SKM-1 (cell line): ENCODE measurements around the gene NDUFB10.
A peak's percentile ranks its signal among the peaks of the same experiment; 100 is the strongest.

Experiments used
- DNase-seq: peaks from one replicate; lab custom pipeline; 2025; ENCODE audit not compliant: unreplicated experiment; lab: John Stamatoyannopoulos, UW

The NDUFB10 gene

GRCh38 chr16:1965396-1966001 lies 6.2 kb downstream of the NDUFB10 start:
- DNase-seq, result no peak

DNA sequence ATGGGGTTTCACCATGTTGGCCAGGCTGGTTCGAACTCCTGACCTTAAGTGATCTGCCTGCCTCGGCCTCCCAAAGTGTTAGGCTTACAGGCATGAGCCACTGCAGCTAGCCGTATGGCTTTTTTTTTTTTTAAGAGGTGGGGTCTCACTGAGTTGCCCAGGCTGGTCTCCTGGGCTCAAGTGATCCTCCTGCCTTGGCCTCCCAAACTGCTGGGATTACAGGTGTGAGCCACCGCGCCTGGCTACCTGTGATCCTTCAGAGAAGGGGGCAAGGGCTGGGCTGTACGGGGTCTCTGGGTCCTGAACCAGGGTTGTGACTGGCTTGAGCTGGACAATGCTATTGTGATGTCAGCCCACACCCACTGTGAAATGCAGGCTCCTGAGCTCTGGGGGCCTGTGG lies 7.1 kb downstream of the NDUFB10 start, which contains the start of gene RNF151:
Gene RNF151, plus strand, starts transcription at position 397 of the 400 bp plus-strand sequence. CDS start 26 bp downstream, outside the sequence.
- no peak for DNase-seq

DNA sequence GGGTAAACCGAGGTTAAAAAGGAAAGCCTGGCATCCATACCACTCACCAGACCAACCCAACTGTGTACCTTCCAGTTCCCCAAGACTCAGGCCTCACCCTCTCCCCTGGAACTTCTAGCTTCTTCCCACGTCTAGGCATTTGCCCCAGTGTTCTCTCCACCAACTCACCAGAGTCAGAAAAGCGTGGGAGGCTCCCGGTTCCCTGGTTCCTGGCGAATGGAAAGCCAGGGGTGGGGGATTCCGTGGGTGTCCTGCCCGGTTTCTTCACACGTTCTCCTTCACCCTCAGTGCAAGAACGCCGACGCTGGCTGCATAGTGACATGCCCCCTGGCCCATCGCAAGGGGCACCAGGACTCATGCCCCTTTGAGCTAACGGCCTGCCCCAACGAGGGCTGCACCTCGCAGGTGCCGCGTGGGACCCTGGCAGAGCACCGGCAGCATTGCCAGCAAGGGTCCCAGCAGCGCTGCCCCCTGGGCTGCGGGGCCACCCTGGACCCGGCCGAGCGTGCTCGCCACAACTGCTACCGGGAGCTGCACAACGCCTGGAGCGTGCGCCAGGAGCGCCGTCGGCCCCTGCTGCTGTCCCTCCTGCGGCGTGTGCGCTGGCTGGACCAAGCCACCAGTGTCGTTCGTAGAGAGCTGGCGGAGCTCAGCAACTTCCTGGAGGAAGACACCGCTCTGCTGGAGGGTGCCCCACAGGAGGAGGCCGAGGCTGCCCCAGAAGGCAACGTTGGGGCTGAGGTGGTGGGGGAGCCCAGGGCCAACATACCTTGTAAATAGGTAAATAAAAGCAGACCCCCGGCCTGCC lies 9.0 kb downstream of the NDUFB10 start:
- DNase-seq, result no peak

GRCh38 chr16:1971796-1972489 lies 12.6 kb downstream of the NDUFB10 start, which contains the start of gene TBL3:
TBL3 (plus strand) TSS chr16:1972053; CDS start chr16:1972165, 112 bp downstream.
- DNase-seq, result peak; percentile 88

DNA sequence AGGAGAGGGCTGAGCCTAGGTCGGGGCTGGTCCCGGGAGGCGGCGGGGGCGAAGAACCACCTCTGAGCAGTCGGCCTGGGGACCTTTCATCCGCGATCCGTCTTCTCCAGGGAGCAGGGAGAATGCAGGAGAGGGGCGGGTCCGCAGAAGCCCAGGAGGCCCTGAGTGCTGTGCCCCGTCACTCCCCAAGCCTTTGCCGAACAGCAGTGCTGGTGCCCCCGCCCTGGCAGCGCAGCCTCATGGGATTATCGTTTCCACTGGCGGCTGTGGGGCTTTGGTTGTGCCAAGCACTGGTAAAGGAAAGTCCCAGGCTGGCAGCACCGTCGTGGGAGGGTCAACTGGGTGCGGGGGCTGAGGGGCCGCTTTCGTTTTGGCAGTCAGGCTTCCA lies 13.1 kb downstream of the NDUFB10 start:
- DNase-seq, result no peak

GRCh38 chr16:1973461-1974156 lies 14.3 kb downstream of the NDUFB10 start:
- no peak for DNase-seq

GRCh38 chr16:1974157-1975070 lies 15.1 kb downstream of the NDUFB10 start:
- no peak for DNase-seq

GRCh38 chr16:1975432-1976215 lies 16.3 kb downstream of the NDUFB10 start:
- no peak for DNase-seq

DNA sequence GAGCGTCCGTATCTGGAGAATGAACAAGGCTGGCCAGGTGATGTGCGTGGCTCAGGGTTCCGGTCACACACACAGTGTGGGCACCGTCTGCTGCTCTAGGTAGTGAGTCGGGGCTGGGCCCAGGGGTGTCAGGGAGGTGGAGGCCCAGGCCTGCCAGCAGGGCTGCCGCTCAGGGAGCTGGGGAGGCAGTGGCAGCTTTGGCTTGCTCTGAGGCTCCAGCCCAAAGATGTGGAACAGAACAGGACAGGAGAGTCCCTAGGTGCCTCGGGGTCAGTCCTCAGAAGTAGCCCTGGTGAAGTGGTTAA lies 16.8 kb downstream of the NDUFB10 start:
- no peak for DNase-seq

DNA sequence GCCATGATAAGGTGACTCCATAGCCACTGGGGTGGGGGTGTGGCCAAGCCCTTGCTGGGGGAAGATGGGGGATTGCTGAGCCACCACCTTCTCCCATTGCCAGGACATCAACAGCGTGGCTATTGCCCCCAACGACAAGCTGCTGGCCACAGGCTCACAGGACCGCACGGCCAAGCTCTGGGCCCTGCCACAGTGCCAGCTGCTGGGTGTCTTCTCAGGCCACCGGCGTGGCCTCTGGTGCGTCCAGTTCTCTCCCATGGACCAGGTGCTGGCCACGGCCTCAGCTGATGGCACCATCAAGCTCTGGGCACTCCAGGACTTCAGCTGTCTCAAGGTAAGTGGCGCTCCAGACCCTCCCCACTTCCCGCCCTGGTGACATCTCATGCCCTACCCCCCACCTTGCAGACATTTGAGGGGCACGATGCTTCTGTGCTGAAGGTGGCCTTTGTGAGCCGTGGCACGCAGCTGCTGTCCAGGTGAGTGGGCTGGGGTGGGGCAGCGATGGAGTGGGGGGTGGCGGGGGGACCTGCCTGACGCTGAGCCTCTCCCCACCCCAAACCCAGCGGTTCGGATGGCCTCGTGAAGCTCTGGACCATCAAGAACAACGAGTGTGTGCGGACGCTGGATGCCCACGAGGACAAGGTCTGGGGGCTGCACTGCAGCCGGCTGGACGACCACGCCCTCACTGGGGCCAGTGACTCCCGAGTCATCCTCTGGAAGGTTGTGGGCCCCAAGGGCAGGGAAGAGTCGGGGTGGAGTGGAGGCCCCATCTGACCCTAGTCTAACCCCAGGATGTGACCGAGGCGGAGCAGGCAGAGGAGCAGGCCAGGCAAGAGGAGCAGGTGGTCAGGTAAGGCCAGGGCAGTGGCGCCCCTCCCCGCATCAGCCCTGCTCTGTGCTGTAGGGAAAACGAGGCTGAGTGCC lies 17.9 kb downstream of the NDUFB10 start:
- no peak for DNase-seq

DNA sequence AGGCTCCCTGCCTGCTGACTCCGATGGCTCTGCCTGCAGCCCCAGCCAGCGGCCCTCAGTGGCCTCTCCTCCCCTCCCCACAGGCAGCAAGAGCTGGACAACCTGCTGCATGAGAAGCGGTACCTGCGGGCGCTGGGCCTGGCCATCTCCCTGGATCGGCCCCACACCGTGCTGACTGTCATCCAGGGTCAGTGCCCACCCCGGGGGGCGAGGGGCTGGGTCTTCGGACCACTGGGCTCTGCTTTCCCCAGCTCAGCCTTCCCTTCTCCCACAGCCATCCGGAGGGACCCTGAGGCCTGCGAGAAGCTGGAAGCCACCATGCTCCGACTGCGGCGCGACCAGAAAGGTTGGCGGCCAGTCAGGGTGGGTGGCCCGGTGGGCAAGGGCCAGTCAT lies 18.5 kb downstream of the NDUFB10 start:
- DNase-seq, result no peak

- no peak for DNase-seq
Measured at GRCh38 chr16:1978476-1979120, 19.3 kb downstream of the NDUFB10 start.

- no peak for DNase-seq
Measured at GRCh38 chr16:1979271-1980029, 20.1 kb downstream of the NDUFB10 start.

DNA sequence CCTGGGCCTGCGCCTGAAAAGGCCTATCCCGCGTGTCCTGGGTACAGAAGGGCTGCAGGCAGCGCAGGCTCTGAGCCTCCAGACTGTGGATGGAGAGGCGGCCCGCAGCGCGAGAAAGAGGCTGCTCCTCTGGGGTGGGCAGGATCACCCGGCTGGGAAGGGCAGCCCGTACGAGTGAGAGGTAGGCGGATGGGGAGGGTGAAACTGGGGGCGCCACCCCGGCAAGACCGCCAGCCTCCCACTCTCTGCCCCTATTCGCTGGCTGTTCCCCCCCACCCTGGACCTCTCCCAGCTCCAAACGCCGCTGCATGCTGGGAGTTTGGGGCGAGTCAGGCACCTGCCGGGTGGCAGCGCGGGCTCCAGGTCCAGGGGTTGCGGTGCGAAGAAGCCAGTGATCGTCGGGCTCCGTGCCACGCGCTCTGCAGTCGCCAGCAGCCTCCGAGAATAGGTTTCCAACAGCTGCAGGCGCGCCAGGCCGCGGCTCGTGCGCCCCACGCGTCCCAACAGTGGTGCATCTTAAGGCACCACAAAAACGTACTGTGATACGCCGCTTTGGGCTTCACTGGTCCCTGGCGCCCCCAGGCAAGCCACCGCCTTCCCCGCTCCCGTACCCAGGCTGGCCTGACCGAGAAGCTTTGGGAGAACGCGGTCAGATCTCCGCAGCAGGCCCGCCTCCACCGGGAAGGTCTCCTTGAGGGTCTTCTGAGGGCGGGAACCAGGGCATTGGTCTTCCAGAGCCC lies 20.9 kb downstream of the NDUFB10 start:
- no peak for DNase-seq

- DNase-seq, result no peak
Measured at GRCh38 chr16:1980770-1981087, 21.4 kb downstream of the NDUFB10 start.

GRCh38 chr16:1981398-1981836 lies 22.1 kb downstream of the NDUFB10 start, which contains the start of gene NOXO1:
NOXO1 (minus strand) TSS chr16:1981469; CDS start chr16:1981179, 290 bp downstream.
- no peak for DNase-seq

DNA sequence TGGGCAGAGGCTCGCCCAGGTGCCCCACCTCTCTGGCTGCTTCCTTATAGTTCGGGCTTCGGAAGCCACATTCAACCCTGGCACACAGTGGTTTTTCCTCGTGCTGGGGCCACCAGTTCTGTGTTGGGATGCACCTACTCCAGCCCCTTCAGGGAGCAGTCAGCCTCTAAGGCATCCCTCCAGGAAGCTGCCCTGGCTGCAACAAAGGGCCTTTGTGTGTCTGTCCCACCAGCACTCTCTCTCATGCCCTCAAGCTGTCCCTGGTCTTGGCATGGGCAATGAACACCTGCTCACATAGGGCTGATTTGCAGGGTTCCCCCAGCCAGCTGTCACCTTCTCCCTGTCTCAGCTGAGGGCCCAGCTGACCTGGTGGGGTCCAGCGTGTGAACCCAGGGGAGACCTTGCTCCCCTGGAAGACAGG lies 22.7 kb downstream of the NDUFB10 start:
- no peak for DNase-seq
